Activated naive CD4-positive, alpha-beta T cell treated with anti-CD3 and anti-CD28 coated beads, Interleukin-2, amount 10 ng/mL, durations not matched to agents 7 days and 5 days (primary cell): Measurements from ENCODE around the gene NXPH4.
A peak's percentile ranks its signal among the peaks of the same experiment; 100 is the strongest.

Source experiments
- CTCF ChIA-PET: fragments of 350-600 bp; sonication (Branson Sonifier 250); formaldehyde crosslinking; loops from one replicate; lab custom pipeline; 2021; ENCODE audit warnings: antibody characterized with exemption; lab: Charles Lee
- DNase-seq: peaks from one replicate; pipeline ENCODE4 v3.0.0-alpha.2; 2020
- H3K27ac Mint-ChIP-seq: one replicate; pipeline ENCODE4 v1.8.0; 2021; ENCODE audit warnings: mild to moderate bottlenecking, moderate library complexity, mixed read lengths
- H3K27me3 Mint-ChIP-seq: one replicate; pipeline ENCODE4 v1.8.0; 2021; ENCODE audit warnings: mild to moderate bottlenecking, mixed read lengths
- H3K36me3 Mint-ChIP-seq: one replicate; pipeline ENCODE4 v1.8.0; 2021; ENCODE audit warnings: mixed read lengths
- H3K4me1 Mint-ChIP-seq: one replicate; pipeline ENCODE4 v1.8.0; 2021; ENCODE audit warnings: mixed read lengths
- H3K4me3 Mint-ChIP-seq: one replicate; pipeline ENCODE4 v1.8.0; 2021; ENCODE audit warnings: mild to moderate bottlenecking, moderate library complexity, mixed read lengths
- H3K9me3 Mint-ChIP-seq: one replicate; pipeline ENCODE4 v1.8.0; 2021; ENCODE audit warnings: mixed read lengths

Gene NXPH4

GRCh38 chr12:57222286-57223190 lies 5.9 kb downstream of the NXPH4 start:
- Mint-ChIP-seq H3K9me3 (no peaks in the 10 kb centered on the region), H3K27ac (no peak overlapping the region), H3K4me1 (peaks cover 37% of the 10 kb centered on the region), H3K27me3 (peaks cover 100% of the 10 kb centered on the region), H3K4me3 (no peak overlapping the region), H3K36me3 (peaks cover 1% of the 10 kb centered on the region)
- DNase-seq = no peak
- CTCF ChIA-PET = interaction anchor here (11.0 to 13.5 kb wide), 2 partner anchors 9 to 18 kb away, joined by 115 to 281 read pairs; a partner anchor contains a TSS

DNA sequence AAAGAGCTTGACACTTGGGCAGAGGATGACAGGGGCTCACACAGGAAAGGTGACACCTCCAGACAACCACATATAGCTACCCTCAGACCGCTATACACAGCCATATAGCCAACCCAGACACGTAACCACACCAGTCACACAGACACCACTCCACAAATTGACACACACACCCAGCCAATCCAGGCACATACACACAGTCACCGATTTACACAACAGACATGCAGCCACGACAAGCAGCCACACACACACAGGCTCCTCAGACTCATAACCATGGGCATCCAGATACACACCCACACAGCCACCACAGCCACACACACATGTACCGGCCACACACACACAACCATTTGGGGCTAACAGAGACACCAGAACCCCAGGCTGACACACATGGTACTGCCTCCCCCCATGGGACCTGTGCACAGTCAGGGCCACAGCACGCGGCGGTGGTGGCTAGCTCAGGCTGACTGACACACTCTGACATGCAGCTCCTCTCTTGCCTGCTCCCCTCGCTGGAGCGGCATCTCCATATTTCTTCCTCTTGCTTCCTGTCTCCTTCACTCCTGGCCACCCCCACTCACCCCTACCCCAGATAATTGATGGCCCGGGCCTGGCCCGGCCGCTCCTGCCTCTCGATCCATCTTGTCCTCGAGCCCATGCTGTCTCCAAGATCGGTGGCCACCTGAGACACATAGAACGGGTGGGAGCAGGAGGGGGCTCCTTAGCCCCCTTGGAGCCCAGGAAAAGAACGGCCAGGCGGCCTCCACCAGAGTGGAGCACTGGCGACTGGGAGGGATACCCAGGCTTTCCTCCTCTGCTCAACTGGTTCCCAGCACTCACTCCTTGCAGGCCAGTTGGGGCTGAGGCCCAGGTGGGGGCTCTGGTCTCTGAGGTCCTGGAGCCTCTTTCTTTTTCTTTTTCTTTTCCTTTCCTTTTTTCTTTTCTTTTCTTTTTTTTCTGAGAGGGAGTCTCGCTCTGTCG lies 6.9 kb downstream of the NXPH4 start:
- peaks cover 100% of the 10 kb centered on the region for H3K27me3 Mint-ChIP-seq
- H3K27ac Mint-ChIP-seq = no peak overlapping the region
- peaks cover 1% of the 10 kb centered on the region for H3K36me3 Mint-ChIP-seq
- H3K9me3 Mint-ChIP-seq = no peaks in the 10 kb centered on the region
- H3K4me1 Mint-ChIP-seq = peaks cover 39% of the 10 kb centered on the region
- H3K4me3 Mint-ChIP-seq = no peak overlapping the region
- no peak for DNase-seq
- CTCF ChIA-PET = interaction anchor here (1.2 to 13.5 kb wide), 4 partner anchors 9 to 27 kb away, joined by 3 to 281 read pairs (median 60); partner anchors contain the start of gene STAC3

DNA sequence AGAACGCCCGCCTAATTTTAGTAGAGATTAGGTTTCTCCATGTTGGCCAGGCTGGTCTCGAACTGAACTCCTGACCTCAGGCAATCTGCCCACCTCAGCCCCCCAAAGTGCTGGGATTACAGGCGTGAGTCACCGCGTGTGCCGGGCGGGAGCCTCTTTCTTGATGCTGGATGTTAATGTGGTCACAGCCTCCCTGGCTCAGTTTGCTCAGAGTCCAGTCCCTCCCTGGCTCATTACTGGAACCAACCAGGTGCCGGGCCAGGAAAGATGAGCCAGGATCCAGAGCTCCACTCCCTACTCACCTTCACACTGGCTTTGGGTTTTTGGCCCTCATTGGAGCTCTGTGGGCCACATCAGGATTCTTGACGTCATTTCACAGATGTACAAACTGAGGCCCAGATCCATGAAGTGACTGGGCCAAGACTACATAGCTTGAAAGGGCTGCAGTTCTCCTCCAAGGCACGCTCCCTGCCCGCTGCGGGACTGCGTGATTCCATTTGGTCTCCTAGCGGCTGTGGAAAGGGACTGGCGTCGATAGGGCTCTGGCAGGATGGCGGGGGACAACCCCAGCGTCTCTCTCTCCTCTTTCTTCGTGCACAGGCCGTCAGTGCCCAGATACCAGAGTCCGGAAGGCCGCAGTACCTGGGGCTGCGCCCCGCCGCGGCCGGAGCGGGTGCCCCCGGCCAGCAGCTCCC lies 7.8 kb downstream of the NXPH4 start:
- peaks cover 90% of the 10 kb centered on the region for H3K27me3 Mint-ChIP-seq
- no peak overlapping the region for H3K4me3 Mint-ChIP-seq
- peaks cover 48% of the 10 kb centered on the region for H3K4me1 Mint-ChIP-seq
- H3K9me3 Mint-ChIP-seq = no peaks in the 10 kb centered on the region
- peaks cover 1% of the 10 kb centered on the region for H3K36me3 Mint-ChIP-seq
- DNase-seq = no peak
- CTCF ChIA-PET = interaction anchor here (1.0 to 13.5 kb wide), 5 partner anchors 9 to 228 kb away, joined by 3 to 281 read pairs (median 4); partner anchors contain the start of gene STAC3
- H3K27ac Mint-ChIP-seq = no peak overlapping the region

GRCh38 chr12:57224973-57225679 lies 8.5 kb downstream of the NXPH4 start:
- Mint-ChIP-seq H3K27me3 (peaks cover 83% of the 10 kb centered on the region), H3K4me1 (peaks cover 55% of the 10 kb centered on the region), H3K27ac (peak overlapping the region; percentile 42), H3K4me3 (peak overlapping the region; percentile 39), H3K36me3 (peaks cover 7% of the 10 kb centered on the region), H3K9me3 (no peaks in the 10 kb centered on the region)
- CTCF ChIA-PET = interaction anchor here (1.0 to 13.5 kb wide), 5 partner anchors 8 to 227 kb away, joined by 3 to 281 read pairs (median 4); partner anchors contain the start of gene STAC3
- DNase-seq = peak; percentile 70

DNA sequence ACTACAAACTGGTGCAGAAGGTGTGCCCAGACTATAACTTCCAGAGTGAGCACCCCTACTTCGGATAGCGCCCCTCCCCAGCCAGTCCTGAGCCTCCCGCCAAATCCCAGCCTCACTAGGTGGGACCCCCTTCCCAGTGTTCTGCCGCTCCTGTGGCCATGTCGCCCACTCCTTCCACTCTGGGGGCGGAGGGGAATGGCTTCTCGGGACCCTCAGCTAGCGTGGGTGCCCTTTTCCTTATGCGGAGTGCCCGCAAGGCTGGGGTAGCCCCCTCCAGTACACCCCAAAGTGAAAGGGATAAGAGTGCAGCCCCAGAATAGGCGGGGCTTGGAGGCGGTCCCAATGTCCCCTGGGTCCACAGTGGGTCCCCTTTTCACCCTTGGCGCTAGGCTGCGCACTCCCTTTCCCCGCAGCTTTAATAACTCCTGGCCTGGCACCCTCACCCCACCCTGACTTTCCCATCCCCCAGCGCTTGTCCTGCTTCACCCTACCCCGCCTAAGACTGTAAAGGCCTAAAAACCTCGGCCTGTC lies 9.2 kb downstream of the NXPH4 start:
- no peak for DNase-seq
- CTCF ChIA-PET = interaction anchor here (11.0 to 13.5 kb wide), 2 partner anchors 12 to 14 kb away, joined by 115 to 281 read pairs; a partner anchor contains a TSS
- Mint-ChIP-seq H3K27me3 (peaks cover 77% of the 10 kb centered on the region), H3K27ac (peak overlapping the region; percentile 42), H3K9me3 (no peaks in the 10 kb centered on the region), H3K36me3 (peaks cover 13% of the 10 kb centered on the region), H3K4me3 (no peak overlapping the region), H3K4me1 (peaks cover 61% of the 10 kb centered on the region)

DNA sequence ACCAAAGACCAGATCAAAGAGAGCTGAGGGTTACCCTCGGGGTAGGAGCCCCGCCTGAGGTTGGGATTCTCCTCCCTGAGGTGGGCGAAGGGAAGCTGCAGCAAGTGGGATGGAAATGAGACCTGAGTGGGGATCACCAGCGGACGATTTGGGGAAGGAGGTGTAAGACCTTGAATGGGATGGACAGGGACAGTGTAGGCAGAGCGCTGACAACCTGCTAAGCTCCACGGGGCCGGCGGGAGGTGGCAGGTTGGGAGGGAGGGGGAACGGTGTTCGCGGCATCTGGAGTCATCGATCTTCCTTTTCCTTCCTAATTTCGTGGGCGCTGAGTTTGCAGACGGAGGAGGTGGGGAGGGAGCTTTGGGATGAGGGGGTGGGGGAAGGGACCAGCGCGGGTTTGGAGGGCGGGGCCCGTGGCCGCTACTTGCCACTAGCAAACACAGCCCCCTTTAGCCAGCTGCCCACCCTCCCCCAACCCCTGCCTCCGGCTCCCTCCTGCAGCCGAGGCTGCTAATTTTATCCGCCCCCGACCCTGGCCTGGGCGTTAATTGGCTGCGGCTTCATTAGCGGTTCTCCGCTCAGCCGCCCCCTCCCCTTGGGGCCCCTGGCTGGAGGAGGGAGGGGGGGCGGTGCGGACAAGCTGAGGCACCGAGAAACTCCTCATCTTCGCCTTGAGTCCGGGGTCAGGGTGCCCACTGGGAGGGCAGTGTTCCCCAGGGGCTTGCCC lies 10.2 kb downstream of the NXPH4 start:
- H3K4me1 Mint-ChIP-seq = peaks cover 70% of the 10 kb centered on the region
- H3K4me3 Mint-ChIP-seq = peak overlapping the region; percentile 39
- H3K36me3 Mint-ChIP-seq = peaks cover 21% of the 10 kb centered on the region
- H3K27me3 Mint-ChIP-seq = peaks cover 67% of the 10 kb centered on the region
- DNase-seq = no peak
- H3K27ac Mint-ChIP-seq = no peak overlapping the region
- CTCF ChIA-PET = interaction anchor here (11.0 to 13.5 kb wide), 2 partner anchors 13 kb away, joined by 115 to 281 read pairs; a partner anchor contains a TSS
- H3K9me3 Mint-ChIP-seq = no peaks in the 10 kb centered on the region

DNA sequence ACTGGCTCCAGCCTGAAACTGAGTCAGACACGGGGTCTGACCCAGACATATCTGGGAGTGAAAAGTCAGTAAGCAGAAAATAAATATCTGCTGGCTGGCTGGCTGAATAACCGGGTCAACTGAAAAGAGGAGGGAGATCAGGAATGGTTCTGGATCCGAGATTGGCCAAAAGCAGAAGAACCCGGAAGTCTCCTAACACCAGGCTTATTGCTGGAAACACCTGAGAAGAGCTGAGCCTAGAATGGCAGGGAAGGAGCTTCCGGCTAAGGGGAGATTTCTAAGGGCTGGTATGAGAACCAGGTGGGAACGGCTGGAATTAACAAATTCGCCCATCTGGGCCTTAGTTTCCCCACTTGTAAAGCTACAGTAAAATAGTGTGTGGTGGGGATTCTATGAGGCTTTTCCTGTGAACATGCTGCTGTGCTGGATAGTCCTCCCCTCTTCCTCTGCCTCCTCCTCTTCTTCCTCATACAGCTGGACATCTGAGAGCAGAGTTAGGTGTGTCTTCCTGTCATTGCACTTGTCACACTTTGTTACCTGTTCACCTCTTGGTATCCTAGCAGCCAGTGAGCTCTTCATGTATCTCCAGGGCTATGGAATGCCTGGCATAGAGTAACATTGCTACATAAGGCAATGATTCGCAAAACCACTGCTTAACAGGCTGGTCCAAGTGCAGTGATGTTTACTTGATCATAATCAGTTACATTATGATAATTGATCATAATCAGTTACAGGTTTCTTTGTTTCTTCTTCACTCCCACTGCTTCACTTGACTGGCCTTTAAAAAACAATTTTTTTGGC lies 10.9 kb downstream of the NXPH4 start:
- no peak for DNase-seq
- Mint-ChIP-seq H3K4me1 (peaks cover 76% of the 10 kb centered on the region), H3K9me3 (no peaks in the 10 kb centered on the region), H3K27me3 (peaks cover 59% of the 10 kb centered on the region), H3K36me3 (peaks cover 28% of the 10 kb centered on the region), H3K27ac (no peak overlapping the region), H3K4me3 (no peak overlapping the region)
- CTCF ChIA-PET = interaction anchor here (0.7 to 13.5 kb wide), 3 partner anchors 13 to 406 kb away, joined by 3 to 281 read pairs (median 115); partner anchors contain the start of gene B4GALNT1

GRCh38 chr12:57229046-57229633 lies 12.5 kb downstream of the NXPH4 start:
- H3K36me3 Mint-ChIP-seq = peaks cover 42% of the 10 kb centered on the region
- DNase-seq = no peak
- peak overlapping the region; percentile 89 for H3K27ac Mint-ChIP-seq
- peaks cover 73% of the 10 kb centered on the region for H3K4me1 Mint-ChIP-seq
- peaks cover 43% of the 10 kb centered on the region for H3K27me3 Mint-ChIP-seq
- H3K4me3 Mint-ChIP-seq = peak overlapping the region; percentile 92
- CTCF ChIA-PET = interaction anchor here (1.1 to 13.5 kb wide), 8 partner anchors 10 to 230 kb away, joined by 3 to 281 read pairs (median 4); a partner anchor contains a TSS
- H3K9me3 Mint-ChIP-seq = no peaks in the 10 kb centered on the region

DNA sequence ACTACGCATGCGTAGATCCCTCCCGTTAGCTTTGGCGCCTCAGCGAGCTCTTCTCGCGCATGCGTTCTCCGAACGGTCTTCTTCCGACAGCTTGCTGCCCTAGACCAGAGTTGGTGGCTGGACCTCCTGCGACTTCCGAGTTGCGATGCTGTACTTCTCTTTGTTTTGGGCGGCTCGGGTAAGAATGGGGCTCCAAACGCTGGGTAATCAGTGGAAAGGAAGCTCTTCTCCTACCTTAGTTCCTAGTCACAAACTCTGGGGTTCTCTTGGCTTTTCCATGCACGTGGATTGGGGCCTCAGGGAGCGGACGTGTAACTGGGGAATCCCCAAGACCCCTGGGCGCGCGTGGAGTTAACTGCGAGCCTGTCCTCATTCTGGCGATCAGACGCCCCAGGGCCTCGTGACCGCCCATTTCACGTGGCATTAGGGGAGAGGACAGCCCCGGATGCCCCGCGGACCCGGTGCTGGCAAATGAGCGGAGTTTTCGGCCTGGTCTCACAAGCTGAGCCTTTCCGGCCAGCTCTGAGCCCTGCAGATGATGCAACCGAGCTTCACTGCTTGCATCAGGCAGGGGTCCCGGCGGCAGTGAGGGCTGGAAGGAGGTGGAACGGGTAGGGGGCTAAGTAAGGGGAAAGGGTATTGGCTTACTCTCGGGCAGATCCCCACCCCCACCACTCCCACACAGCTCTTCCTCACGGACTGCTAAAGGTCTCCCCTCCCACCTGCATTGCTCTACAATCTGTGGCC lies 13.2 kb downstream of the NXPH4 start, which contains the start of gene SHMT2:
Gene SHMT2, plus strand, starts transcription at position 78 of the 747 bp plus-strand sequence. Its CDS starts 68 bp downstream, at position 146.
- Mint-ChIP-seq H3K27ac (peak within 1 kb of the TSS; percentile 89), H3K4me1 (peaks cover 76% of the 10 kb centered on the region), H3K4me3 (peak within 1 kb of the TSS; percentile 92), H3K27me3 (peaks cover 36% of the 10 kb centered on the region), H3K9me3 (no peaks in the 10 kb centered on the region), H3K36me3 (peaks cover 48% of the 10 kb centered on the region)
- DNase-seq = peak; percentile 95
- CTCF ChIA-PET = interaction anchor here (1.1 to 13.5 kb wide), 8 partner anchors 10 to 229 kb away, joined by 3 to 281 read pairs (median 4); a partner anchor contains a TSS

DNA sequence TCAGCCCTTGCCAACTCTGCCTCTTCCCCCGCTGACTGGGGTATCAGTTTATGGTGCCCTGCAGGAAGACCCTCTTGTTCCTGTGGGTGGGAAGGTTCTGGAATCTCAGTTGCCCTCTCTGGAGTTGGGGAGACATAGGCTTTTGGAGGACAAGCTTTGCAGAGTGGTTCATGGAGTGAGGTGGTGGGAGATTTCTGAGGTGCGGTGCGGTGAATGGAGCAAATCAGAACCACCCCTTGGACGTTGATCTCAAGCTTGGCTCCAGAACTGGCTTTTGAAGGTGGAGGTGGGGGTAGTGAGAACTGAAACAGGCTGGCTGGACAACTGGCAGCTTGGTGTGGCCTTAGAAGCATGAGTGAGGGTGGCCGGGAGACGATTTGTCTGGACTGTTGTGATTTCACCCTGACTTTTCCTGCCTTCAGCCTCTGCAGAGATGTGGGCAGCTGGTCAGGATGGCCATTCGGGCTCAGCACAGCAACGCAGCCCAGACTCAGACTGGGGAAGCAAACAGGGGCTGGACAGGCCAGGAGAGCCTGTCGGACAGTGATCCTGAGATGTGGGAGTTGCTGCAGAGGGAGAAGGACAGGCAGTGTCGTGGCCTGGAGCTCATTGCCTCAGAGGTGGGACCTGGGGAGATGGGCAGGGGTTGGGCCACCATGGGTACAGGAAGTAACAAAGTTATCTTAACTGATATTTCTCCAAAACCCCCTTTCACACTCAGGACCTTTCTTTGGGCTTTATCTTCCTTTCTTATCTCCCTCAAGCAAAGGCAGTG lies 14.0 kb downstream of the NXPH4 start:
- CTCF ChIA-PET = interaction anchor here (11.0 to 13.5 kb wide), 2 partner anchors 10 to 17 kb away, joined by 115 to 281 read pairs; a partner anchor contains a TSS
- Mint-ChIP-seq H3K4me3 (peak overlapping the region; percentile 92), H3K36me3 (peaks cover 51% of the 10 kb centered on the region), H3K27ac (peak overlapping the region; percentile 89), H3K9me3 (no peaks in the 10 kb centered on the region), H3K27me3 (peaks cover 34% of the 10 kb centered on the region), H3K4me1 (peaks cover 74% of the 10 kb centered on the region)
- no peak for DNase-seq
